ENCODE measurements around the gene ZNF462.

ZNF462 gene

DNA sequence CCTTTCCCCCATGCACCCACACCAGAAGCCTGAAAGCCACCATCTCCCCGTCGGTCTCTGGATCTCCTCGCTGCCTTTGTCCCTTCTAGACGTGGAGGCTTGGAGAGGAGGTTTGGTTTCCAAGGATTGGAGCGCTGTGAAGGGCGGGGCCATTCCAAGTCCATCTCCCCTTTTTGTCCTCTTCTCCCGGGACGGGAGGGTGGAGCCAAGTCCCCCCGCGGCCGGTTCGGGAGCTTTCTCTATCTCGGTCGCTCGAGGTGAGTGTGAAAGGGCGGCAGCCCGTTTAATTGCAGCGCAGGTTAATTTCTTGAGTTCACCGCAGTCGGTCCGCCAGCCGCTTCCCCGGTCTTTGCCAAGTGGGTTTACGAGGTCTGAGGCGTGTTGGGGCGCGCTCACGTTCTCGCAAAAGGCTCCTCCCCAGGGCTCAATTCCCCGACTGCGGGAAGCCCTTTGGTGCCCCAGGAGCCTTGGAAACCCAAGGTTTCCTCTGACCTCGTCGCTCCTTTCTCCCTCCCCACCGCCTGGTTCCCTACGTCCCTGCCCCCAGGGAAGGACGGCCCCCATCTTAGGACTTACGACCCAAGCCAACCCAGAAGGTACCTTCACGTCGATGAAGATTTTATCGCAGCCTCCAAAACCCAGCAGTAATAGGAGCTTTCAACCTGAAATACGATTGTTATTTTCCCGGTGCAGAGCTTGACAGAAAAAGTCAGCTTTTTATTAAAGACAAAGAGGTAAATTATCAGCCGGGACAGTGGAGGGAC, 2.8 kb upstream of the ZNF462 start:
- TF ChIP-seq EZH2phosphoT487 (IDR thresholded peaks at IDR 0.05; ENCODE audit: low read depth) = no peak
- TF ChIP-seq, protein P1, sequence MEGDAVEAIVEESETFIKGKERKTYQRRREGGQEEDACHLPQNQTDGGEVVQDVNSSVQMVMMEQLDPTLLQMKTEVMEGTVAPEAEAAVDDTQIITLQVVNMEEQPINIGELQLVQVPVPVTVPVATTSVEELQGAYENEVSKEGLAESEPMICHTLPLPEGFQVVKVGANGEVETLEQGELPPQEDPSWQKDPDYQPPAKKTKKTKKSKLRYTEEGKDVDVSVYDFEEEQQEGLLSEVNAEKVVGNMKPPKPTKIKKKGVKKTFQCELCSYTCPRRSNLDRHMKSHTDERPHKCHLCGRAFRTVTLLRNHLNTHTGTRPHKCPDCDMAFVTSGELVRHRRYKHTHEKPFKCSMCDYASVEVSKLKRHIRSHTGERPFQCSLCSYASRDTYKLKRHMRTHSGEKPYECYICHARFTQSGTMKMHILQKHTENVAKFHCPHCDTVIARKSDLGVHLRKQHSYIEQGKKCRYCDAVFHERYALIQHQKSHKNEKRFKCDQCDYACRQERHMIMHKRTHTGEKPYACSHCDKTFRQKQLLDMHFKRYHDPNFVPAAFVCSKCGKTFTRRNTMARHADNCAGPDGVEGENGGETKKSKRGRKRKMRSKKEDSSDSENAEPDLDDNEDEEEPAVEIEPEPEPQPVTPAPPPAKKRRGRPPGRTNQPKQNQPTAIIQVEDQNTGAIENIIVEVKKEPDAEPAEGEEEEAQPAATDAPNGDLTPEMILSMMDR (IDR thresholded peaks at IDR 0.05; ENCODE audit: low read depth, low read length) = no peak
- no peak overlapping the region for H3K9ac ChIP-seq (ENCODE audit: low read length)
- no peaks in the 10 kb centered on the region for H3K4me1 ChIP-seq (ENCODE audit: low read length)
- no peaks in the 10 kb centered on the region for H3K36me3 ChIP-seq (replicated peaks; ENCODE audit: low read depth, low read length)
- no peak overlapping the region for H3K27ac ChIP-seq (ENCODE audit: low read length)
- H2AFZ ChIP-seq (ENCODE audit: low read depth, low read length) = no peak overlapping the region
- no peak overlapping the region for H3K4me2 ChIP-seq (ENCODE audit: low read length)
- no peak overlapping the region for H3K4me3 ChIP-seq (ENCODE audit: low read length)
- no peaks in the 10 kb centered on the region for H4K20me1 ChIP-seq (ENCODE audit: insufficient read depth, low read length)
- H3K27me3 ChIP-seq (ENCODE audit: low read depth, low read length) = no peaks in the 10 kb centered on the region
- H3K9me3 ChIP-seq (ENCODE audit: insufficient read depth, low read length) = no peaks in the 10 kb centered on the region
- no peaks in the 10 kb centered on the region for H3K79me2 ChIP-seq (ENCODE audit: low read length)

DNA sequence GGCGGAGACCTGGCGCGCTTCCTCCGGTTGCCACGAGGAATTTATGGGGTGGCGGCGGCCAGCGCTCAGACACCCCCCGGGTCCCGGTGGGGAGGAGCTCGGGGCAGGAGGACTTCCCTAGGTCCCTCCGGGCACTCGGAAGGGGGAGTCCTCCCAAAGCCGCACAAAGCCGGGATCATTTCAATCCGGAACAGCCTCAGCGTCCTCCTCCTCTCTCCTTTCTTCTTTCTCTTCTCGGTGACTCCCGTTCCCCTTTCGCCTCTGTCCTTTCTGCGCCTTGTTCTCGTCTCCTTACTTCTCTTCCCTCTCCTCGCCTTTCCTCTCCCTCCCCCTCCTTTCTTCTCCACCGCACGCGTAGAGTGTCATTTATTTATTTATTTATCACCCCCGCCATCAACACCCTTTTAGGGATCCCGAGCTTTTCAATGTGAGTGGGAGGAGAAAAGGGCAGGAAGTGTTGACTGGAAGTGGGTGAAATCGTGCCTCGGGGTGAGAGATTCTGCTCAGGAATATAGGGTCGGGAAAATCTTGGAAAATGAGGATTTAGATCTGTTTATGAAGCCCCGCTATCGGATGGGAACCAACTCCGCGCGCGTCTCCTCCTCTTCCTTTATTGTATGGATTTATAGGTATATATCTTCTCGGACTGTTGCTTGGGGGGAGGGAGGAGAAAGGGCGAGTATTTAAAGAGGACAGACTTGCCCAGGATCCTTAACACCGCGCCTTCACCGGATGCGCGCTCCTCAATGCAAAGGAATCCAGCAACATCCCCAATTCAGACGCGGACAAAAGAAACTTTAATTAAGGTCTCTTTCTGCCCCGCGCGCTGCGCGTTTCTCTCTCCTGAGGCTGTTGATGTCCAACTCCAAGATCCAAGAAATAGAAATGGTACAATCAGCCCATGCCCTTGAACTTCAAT, 2.0 kb upstream of the ZNF462 start:
- Histone ChIP-seq H3K36me3 (replicated peaks; ENCODE audit: low read depth, low read length) (no peaks in the 10 kb centered on the region), H2AFZ (ENCODE audit: low read depth, low read length) (no peak overlapping the region), H3K27me3 (ENCODE audit: low read depth, low read length) (no peaks in the 10 kb centered on the region), H3K79me2 (ENCODE audit: low read length) (no peaks in the 10 kb centered on the region), H3K9me3 (ENCODE audit: insufficient read depth, low read length) (no peaks in the 10 kb centered on the region), H3K9ac (ENCODE audit: low read length) (no peak overlapping the region), H3K27ac (ENCODE audit: low read length) (no peak overlapping the region), H3K4me3 (ENCODE audit: low read length) (no peak overlapping the region), H4K20me1 (ENCODE audit: insufficient read depth, low read length) (no peaks in the 10 kb centered on the region), H3K4me2 (ENCODE audit: low read length) (no peak overlapping the region), H3K4me1 (ENCODE audit: low read length) (no peaks in the 10 kb centered on the region)
- TF ChIP-seq, protein P1 (IDR thresholded peaks at IDR 0.05; ENCODE audit: low read depth, low read length) = no peak
- no peak for TF ChIP-seq EZH2phosphoT487 (IDR thresholded peaks at IDR 0.05; ENCODE audit: low read depth)

- Histone ChIP-seq H4K20me1 (ENCODE audit: insufficient read depth, low read length) (no peaks in the 10 kb centered on the region), H3K4me2 (ENCODE audit: low read length) (no peak overlapping the region), H3K27ac (ENCODE audit: low read length) (no peak overlapping the region), H3K4me3 (ENCODE audit: low read length) (no peak overlapping the region), H3K79me2 (ENCODE audit: low read length) (no peaks in the 10 kb centered on the region), H3K9me3 (ENCODE audit: insufficient read depth, low read length) (no peaks in the 10 kb centered on the region), H3K27me3 (ENCODE audit: low read depth, low read length) (no peaks in the 10 kb centered on the region), H3K9ac (ENCODE audit: low read length) (no peak overlapping the region), H3K36me3 (replicated peaks; ENCODE audit: low read depth, low read length) (no peaks in the 10 kb centered on the region), H3K4me1 (ENCODE audit: low read length) (no peaks in the 10 kb centered on the region), H2AFZ (ENCODE audit: low read depth, low read length) (no peak overlapping the region)
- TF ChIP-seq, protein P1 (IDR thresholded peaks at IDR 0.05; ENCODE audit: low read depth, low read length) = no peak
- no peak for TF ChIP-seq EZH2phosphoT487 (IDR thresholded peaks at IDR 0.05; ENCODE audit: low read depth)
Measured at GRCh38 chr9:106861640-106862109, 1.3 kb upstream of the ZNF462 start.
